GM18520 (cell line): ENCODE data around the gene DENND2A.

Experiments used
- ATAC-seq: cut with Tn5 transposase; IDR thresholded peaks from one replicate; pipeline ENCODE4 v1.9.1; 2021; ENCODE audit not compliant: unreplicated experiment

DENND2A gene

GRCh38 chr7:140476698-140477261 is 163.8 kb downstream of the DENND2A start:
- no peak for ATAC-seq

DNA sequence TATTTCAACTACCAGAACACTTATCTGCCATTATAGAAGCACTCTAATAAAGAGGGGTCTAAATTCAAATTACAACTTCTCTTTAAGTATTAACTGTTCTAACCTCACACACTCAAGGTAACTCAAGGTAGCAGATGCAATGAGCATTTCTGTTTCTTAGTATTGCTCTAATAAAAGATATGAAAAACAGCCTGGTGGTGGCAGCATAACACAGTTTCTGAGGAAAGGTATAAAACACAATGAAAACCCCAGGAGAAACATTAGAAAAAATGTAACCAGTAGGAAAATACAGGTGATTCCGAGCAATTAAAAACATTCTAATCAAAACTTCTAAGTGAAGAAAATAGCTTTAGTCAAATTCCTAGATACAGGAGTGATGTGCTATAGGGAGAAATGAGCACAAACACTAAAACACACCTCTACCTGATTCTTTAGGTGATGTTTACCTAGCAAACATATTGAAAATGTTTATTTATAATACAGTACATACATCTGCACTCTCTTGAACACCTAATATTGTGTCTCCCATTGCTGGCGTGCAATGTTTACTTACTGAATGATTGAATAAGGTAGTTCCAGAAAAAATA is 164.8 kb downstream of the DENND2A start:
- ATAC-seq: no peak
